H1 (cell line): ENCODE results near the gene NUP210L. TPM values are rescaled to one million over a fixed set of nuclear protein-coding genes. Genes with fewer than 3 reads are reported as not detected.

ENCODE experiments used
- CTCF ChIA-PET: fragments of 300-600 bp; sonication (Branson Sonifier 250); formaldehyde crosslinking; loops from one replicate; lab custom pipeline; 2021; ENCODE audit not compliant: partially characterized antibody; lab: Charles Lee
- POLR2A ChIA-PET: fragments of 300-600 bp; sonication (Branson Sonifier 250); formaldehyde crosslinking; loops from one replicate; lab custom pipeline; 2021; ENCODE audit warnings: inconsistent platforms; ENCODE audit not compliant: partially characterized antibody; lab: Charles Lee
- DNase-seq, 2 experiments: peaks; one replicate each; pipeline versions ENCODE4 v3.0.0 to v3.0.0-alpha.2; 2010 to 2022; ENCODE audit warnings: low spot score in 2 of 2, low read depth in 1 of 2, mixed read lengths in 1 of 2
- FAIRE-seq: peaks from 2 replicates; lab custom pipeline; 2011; peaks lifted over from hg19 to GRCh38; lab: Jason Lieb, UNC
- H2AFZ ChIP-seq: 2 replicates; pipeline ENCODE4 v1.8.1; 2012; ENCODE audit warnings: low read length, inconsistent platforms
- H2AK5ac ChIP-seq: 2 replicates; pipeline ENCODE4 v1.6.1; 2013; ENCODE audit warnings: low read depth, low read length
- H2BK120ac ChIP-seq: replicated peaks from 2 replicates; pipeline ENCODE3; 2013; ENCODE audit warnings: low read depth, low read length, inconsistent platforms
- H2BK12ac ChIP-seq: 2 replicates; pipeline ENCODE4 v1.6.1; 2013; ENCODE audit warnings: low read depth, low read length
- H2BK15ac ChIP-seq: 2 replicates; pipeline ENCODE4 v1.6.1; 2013; ENCODE audit warnings: low read length
- H2BK20ac ChIP-seq: 2 replicates; pipeline ENCODE4 v1.6.1; 2013; ENCODE audit warnings: low read length
- H2BK5ac ChIP-seq: 2 replicates; pipeline ENCODE4 v1.6.1; 2013; ENCODE audit warnings: low read depth, low read length
- H3K14ac ChIP-seq: 2 replicates; pipeline ENCODE4 v1.6.1; 2013; ENCODE audit warnings: inconsistent platforms; ENCODE audit not compliant: insufficient read length
- H3K18ac ChIP-seq: 2 replicates; pipeline ENCODE4 v1.6.1; 2013; ENCODE audit warnings: low read length; ENCODE audit errors: extremely low read depth
- H3K23ac ChIP-seq: 2 replicates; pipeline ENCODE4 v1.6.1; 2013; ENCODE audit warnings: inconsistent platforms; ENCODE audit not compliant: insufficient read length
- H3K23me2 ChIP-seq: 2 replicates; pipeline ENCODE4 v1.6.1; 2013; ENCODE audit warnings: low read depth, low read length
- H3K27ac ChIP-seq: 2 replicates; pipeline ENCODE4 v1.6.1; 2011; ENCODE audit warnings: low read depth, low read length, inconsistent platforms
- H3K27me3 ChIP-seq, 4 experiments: replicated peaks in 1 of 4; 1 replicate in 1 of 4; 2 replicates in 3 of 4; pipeline versions ENCODE4 v1.6.1 to v1.8.1; 2011 to 2013; ENCODE audit warnings: low read length in 3 of 4, mild to moderate bottlenecking in 3 of 4, inconsistent platforms in 2 of 4, mixed read lengths in 2 of 4, moderate library complexity in 1 of 4; ENCODE audit not compliant: control insufficient read depth in 3 of 4, insufficient read depth in 3 of 4; ENCODE audit errors: extremely low read depth in 1 of 4
- H3K36me3 ChIP-seq, 4 experiments: 2 replicates each; pipeline versions ENCODE4 v1.6.1 to v1.8.1; 2011 to 2013; ENCODE audit warnings: mild to moderate bottlenecking in 4 of 4, low read length in 3 of 4, moderate library complexity in 2 of 4, control low read depth in 1 of 4, inconsistent platforms in 1 of 4; ENCODE audit not compliant: insufficient read depth in 4 of 4, control insufficient read depth in 2 of 4
- H3K4ac ChIP-seq: replicated peaks from 2 replicates; pipeline ENCODE3; 2013; ENCODE audit warnings: low read length, low read depth, mixed read lengths, inconsistent platforms; ENCODE audit not compliant: insufficient read length
- H3K4me1 ChIP-seq, 4 experiments: replicated peaks in 1 of 4; 1 replicate in 1 of 4; 2 replicates in 3 of 4; pipeline versions ENCODE4 v1.6.1 to v1.8.1; 2011 to 2013; ENCODE audit warnings: low read length in 3 of 4, inconsistent platforms in 2 of 4, mixed read lengths in 1 of 4; ENCODE audit not compliant: insufficient read depth in 4 of 4, control insufficient read depth in 3 of 4
- H3K4me2 ChIP-seq, 2 experiments: 2 replicates each; pipeline versions ENCODE4 v1.6.1 to v1.8.1; 2011 to 2013; ENCODE audit warnings: low read depth in 2 of 2, low read length in 2 of 2, control low read depth in 1 of 2, inconsistent platforms in 1 of 2, mild to moderate bottlenecking in 1 of 2; ENCODE audit not compliant: insufficient read depth in 1 of 2
- H3K4me3 ChIP-seq, 4 experiments: fragments of 200-600, 300-600 bp in 1 of 4; sonication (generic), shearing (Covaris generic), sonication (Bioruptor Twin) in 1 of 4; 2 replicates each; pipeline versions ENCODE4 v1.5.1 to v1.8.1; 2011 to 2016; ENCODE audit warnings: low read length in 4 of 4, low read depth in 3 of 4, control low read depth in 2 of 4, inconsistent platforms in 2 of 4, mild to moderate bottlenecking in 2 of 4, mixed read lengths in 1 of 4, moderate library complexity in 1 of 4; ENCODE audit not compliant: insufficient read depth in 2 of 4; ENCODE audit errors: extremely low read depth in 1 of 4
- H3K56ac ChIP-seq: replicated peaks from 2 replicates; pipeline ENCODE3; 2013; ENCODE audit warnings: low read depth, mild to moderate bottlenecking, mixed read lengths, low read length, inconsistent platforms; ENCODE audit not compliant: insufficient read length
- H3K79me1 ChIP-seq: 2 replicates; pipeline ENCODE4 v1.6.1; 2013; ENCODE audit warnings: low read depth, low read length, control low read depth
- H3K79me2 ChIP-seq, 2 experiments: 2 replicates each; pipeline versions ENCODE4 v1.6.1 to v1.8.1; 2012 to 2013; ENCODE audit warnings: low read length in 2 of 2, mild to moderate bottlenecking in 2 of 2, inconsistent platforms in 1 of 2; ENCODE audit not compliant: insufficient read depth in 2 of 2, control insufficient read depth in 1 of 2
- H3K9ac ChIP-seq, 4 experiments: replicated peaks in 1 of 4; 1 replicate in 1 of 4; 2 replicates in 3 of 4; pipeline versions ENCODE4 v1.6.1 to v1.8.1; 2011 to 2013; ENCODE audit warnings: low read depth in 3 of 4, low read length in 3 of 4, control low read depth in 2 of 4, mild to moderate bottlenecking in 2 of 4, moderate library complexity in 2 of 4, inconsistent platforms in 1 of 4; ENCODE audit errors: extremely low read depth in 1 of 4
- H3K9me3 ChIP-seq, 2 experiments: 2 replicates each; pipeline versions ENCODE4 v1.6.1 to v1.8.1; 2012 to 2013; ENCODE audit warnings: mild to moderate bottlenecking in 2 of 2, moderate library complexity in 2 of 2, control low read depth in 1 of 2, inconsistent platforms in 1 of 2, low read depth in 1 of 2, low read length in 1 of 2, mixed read lengths in 1 of 2; ENCODE audit not compliant: insufficient read depth in 2 of 2
- H4K20me1 ChIP-seq, 2 experiments: replicated peaks in 1 of 2; 2 replicates each; pipeline versions ENCODE3 to v1.8.1; 2011 to 2013; ENCODE audit warnings: inconsistent platforms in 2 of 2, low read length in 2 of 2, mild to moderate bottlenecking in 1 of 2; ENCODE audit not compliant: insufficient read depth in 2 of 2, control insufficient read depth in 1 of 2
- H4K5ac ChIP-seq: 2 replicates; pipeline ENCODE4 v1.6.1; 2013; ENCODE audit warnings: low read length, low read depth, mixed read lengths, inconsistent platforms; ENCODE audit not compliant: insufficient read length
- H4K8ac ChIP-seq: 2 replicates; pipeline ENCODE4 v1.8.0; 2013; ENCODE audit warnings: mild to moderate bottlenecking, moderate library complexity, low read length, inconsistent platforms; ENCODE audit not compliant: insufficient read depth; ENCODE audit errors: extremely low read depth
- H4K91ac ChIP-seq: replicated peaks from 2 replicates; pipeline ENCODE3; 2013; ENCODE audit warnings: low read length, mixed read lengths, inconsistent platforms; ENCODE audit not compliant: insufficient read length
- CBX5 ChIP-seq: fragments of 300-800, 300-1000 bp; sonication (generic); IDR thresholded peaks from 2 replicates; pipeline ENCODE4 v1.7.1; 2016; ENCODE audit warnings: antibody characterized with exemption, low read length, low read depth
- CHD1 ChIP-seq: IDR thresholded peaks from 2 replicates; pipeline ENCODE4 v1.6.1; 2012; ENCODE audit warnings: low read depth, low read length, improper control_type of control experiment
- CHD2 ChIP-seq: IDR thresholded peaks from 2 replicates; pipeline ENCODE4 v1.6.1; 2012; ENCODE audit warnings: low read length, improper control_type of control experiment
- CREB1 ChIP-seq: IDR thresholded peaks from 2 replicates; pipeline ENCODE4 v1.6.1; 2012; ENCODE audit warnings: inconsistent platforms
- CTBP2 ChIP-seq: IDR thresholded peaks from 2 replicates; pipeline ENCODE4 v1.7.0; 2011; ENCODE audit warnings: borderline replicate concordance, mild to moderate bottlenecking, moderate library complexity, mixed read lengths, low read length; ENCODE audit not compliant: insufficient read depth, insufficient read length
- GABPA ChIP-seq: IDR thresholded peaks from 2 replicates; pipeline ENCODE4 v1.6.1; 2011; ENCODE audit warnings: mild to moderate bottlenecking, low read length, moderate library complexity, borderline replicate concordance; ENCODE audit not compliant: insufficient read depth
- HDAC2 ChIP-seq, 2 experiments: fragments of 300-600 bp in 1 of 2; sonication (generic) in 1 of 2; IDR thresholded peaks; 2 replicates each; pipeline ENCODE4 v1.6.1; 2011 to 2012; ENCODE audit warnings: low read depth in 2 of 2, low read length in 2 of 2, mild to moderate bottlenecking in 2 of 2, moderate library complexity in 2 of 2, borderline replicate concordance in 1 of 2, inconsistent platforms in 1 of 2
- JUND ChIP-seq: IDR thresholded peaks from 2 replicates; pipeline ENCODE4 v1.6.1; 2011; ENCODE audit warnings: mild to moderate bottlenecking, improper control_type of control experiment, low read length
- KDM4A ChIP-seq: IDR thresholded peaks from one replicate; pipeline ENCODE4 v1.7.1; 2012; ENCODE audit warnings: low read depth, mild to moderate bottlenecking, moderate library complexity, low read length, inconsistent platforms; ENCODE audit not compliant: severe bottlenecking
- POLR2A ChIP-seq, 2 experiments: IDR thresholded peaks; 1 replicate in 1 of 2; 2 replicates in 1 of 2; pipeline ENCODE4 v1.6.1; 2011; ENCODE audit warnings: low read depth in 2 of 2, low read length in 2 of 2, mild to moderate bottlenecking in 2 of 2; ENCODE audit errors: control extremely low read depth in 1 of 2
- SAP30 ChIP-seq: fragments of 300-600 bp; sonication (generic); IDR thresholded peaks from 2 replicates; pipeline ENCODE4 v1.7.1; 2012; ENCODE audit warnings: low read length, moderate library complexity, mild to moderate bottlenecking, inconsistent platforms; ENCODE audit not compliant: insufficient read depth, insufficient replicate concordance
- TBP ChIP-seq: IDR thresholded peaks from 2 replicates; pipeline ENCODE4 v1.6.1; 2011; ENCODE audit warnings: low read depth, low read length, improper control_type of control experiment
- TCF12 ChIP-seq: IDR thresholded peaks from 2 replicates; pipeline ENCODE4 v1.6.1; 2011; ENCODE audit warnings: low read depth, mild to moderate bottlenecking, low read length
- YY1 ChIP-seq: IDR thresholded peaks from 2 replicates; pipeline ENCODE4 v1.6.1; 2011; ENCODE audit warnings: low read depth, mild to moderate bottlenecking, low read length
- WGBS, 2 experiments: shearing (Covaris generic) in 1 of 2; methylation state at CpG; one replicate each; pipeline versions ENCODE4 v1.1.6 to v1.1.7; 2013 to 2015; ENCODE audit warnings: low lambda C conversion rate in 2 of 2, mixed read lengths in 2 of 2, inconsistent platforms in 1 of 2, low coverage in 1 of 2, missing lambda C conversion rate in 1 of 2; ENCODE audit not compliant: insufficient replicate concordance in 2 of 2, insufficient coverage in 1 of 2, insufficient read length in 1 of 2; ENCODE audit errors: extremely low coverage in 1 of 2, missing lambda C conversion rate in 1 of 2; 5-methylcytosine and 5-hydroxymethylcytosine counted together
- polyA plus RNA-seq, 7 experiments: library from polyadenylated mRNA; depleted of rRNA in 3 of 7; stranded (reverse) in 5 of 7; unstranded in 2 of 7; fragments of >200 nt in 5 of 7; fragments of 200-250 nt in 2 of 7; gene quantifications; 1 replicate in 5 of 7; 2 replicates in 1 of 7; 4 replicates in 1 of 7; pipeline versions ENCODE4 v1.2.1 to v1.2.3, GENCODE V29; 2011 to 2013; ENCODE audit warnings: missing spikeins in 2 of 7, mixed read lengths in 2 of 7
- total RNA-seq: library from RNA; stranded (reverse); fragmentation: NEBNext Ultra II Directional; extraction: Animal tissue kit (Norgen Biotek cat#: 25700); gene quantifications from 2 replicates; pipeline ENCODE4 v1.2.1, GENCODE V29; 2021

NUP210L gene
- total and polyA plus RNA-seq, 2 of the 8 experiments (the other 6 are each of a cell fraction or from before 2014, with no cell fraction given) = not detected

DNA sequence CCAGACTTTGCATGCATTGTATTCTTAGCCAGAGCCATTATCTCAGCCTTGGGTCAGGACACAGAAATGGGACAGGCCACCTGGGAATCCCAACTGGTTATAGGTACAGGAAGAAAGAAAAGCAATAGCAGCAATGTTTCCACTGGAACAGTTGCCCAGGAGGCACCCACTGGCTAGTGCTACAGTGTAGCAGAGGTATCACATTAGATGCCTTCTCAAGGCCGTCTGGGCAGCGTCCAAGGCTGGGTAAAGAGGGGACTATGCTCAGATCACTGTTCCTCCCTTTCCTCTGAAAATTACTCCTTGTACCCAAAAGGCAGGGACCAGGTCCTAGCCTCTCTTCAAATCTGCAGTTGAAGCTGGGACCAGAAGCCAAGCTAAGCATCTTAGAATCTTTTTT lies 184.5 kb downstream of the NUP210L start:
- H3K4me3 ChIP-seq = no peak overlapping the region
- FAIRE-seq = no peak
- H3K27ac ChIP-seq = no peak overlapping the region
- peaks cover 10% of the 10 kb centered on the region; the same call in 1 of the 2 replicates for H3K23me2 ChIP-seq
- no peaks in the 10 kb centered on the region; the same call in 1 of the 2 replicates for H3K79me1 ChIP-seq
- no peaks in the 10 kb centered on the region for H4K20me1 ChIP-seq
- H3K14ac ChIP-seq = no peak overlapping the region
- CTCF ChIA-PET = interaction anchor here (0.5 to 1.7 kb wide), 2 partner anchors 24 to 420 kb away, joined by 4 to 5 read pairs; partner anchors contain the start of gene DENND4B
- H3K79me2 ChIP-seq = peaks cover 0 to 18% of the 10 kb centered on the region in 2 experiments; a peak in 2 of 4 replicates
- no peaks in the 10 kb centered on the region for H3K9me3 ChIP-seq
- no peak overlapping the region for H2BK20ac ChIP-seq
- H2BK120ac ChIP-seq = no peak overlapping the region
- WGBS, 2 experiments = 90% methylated on average over 2 of the region's 2 CpGs; no CpG with 5 or more reads in 1 of the 2 experiments
- H2BK5ac ChIP-seq = no peak overlapping the region
- no peak overlapping the region for H4K5ac ChIP-seq
- POLR2A ChIA-PET = interaction anchor here (1.4 to 15.7 kb wide), 6 partner anchors 4 to 178 kb away, joined by 3 to 454 read pairs (median 190); partner anchors contain the start of genes CREB3L4, CRTC2, GATAD2B and JTB
- no peak overlapping the region for H3K9ac ChIP-seq
- peaks cover 8 to 27% (median 13%) of the 10 kb centered on the region in 4 experiments; a peak in 7 of 8 replicates for H3K36me3 ChIP-seq
- H2BK15ac ChIP-seq = no peak overlapping the region
- H4K8ac ChIP-seq = no peak overlapping the region
- no peak overlapping the region for H3K4ac ChIP-seq
- no peak overlapping the region for H2AFZ ChIP-seq
- no peak overlapping the region for H3K4me2 ChIP-seq
- H2AK5ac ChIP-seq = no peak overlapping the region
- H3K4me1 ChIP-seq = peaks cover 0 to 12% (median 5%) of the 10 kb centered on the region in 4 experiments; a peak in 5 of 7 replicates
- no peak overlapping the region for H4K91ac ChIP-seq
- H2BK12ac ChIP-seq = no peak overlapping the region
- no peak overlapping the region for H3K18ac ChIP-seq
- H3K56ac ChIP-seq = no peak overlapping the region
- DNase-seq = no peak
- no peak overlapping the region for H3K23ac ChIP-seq
- no peaks in the 10 kb centered on the region for H3K27me3 ChIP-seq
- TF ChIP-seq SAP30 (no peak), YY1 (no peak), CHD2 (no peak), GABPA (no peak), CTBP2 (no peak), JUND (no peak), KDM4A (no peak), TCF12 (no peak), POLR2A (IDR thresholded peaks at IDR 0.05; ENCODE audit: control extremely low read depth in 1 of 2, low read depth in 2 of 2, low read length in 2 of 2) (no peak), CBX5 (no peak), CREB1 (no peak), HDAC2 (IDR thresholded peaks at IDR 0.05; ENCODE audit: borderline replicate concordance in 1 of 2, low read depth in 2 of 2, low read length in 2 of 2) (no peak), TBP (no peak), CHD1 (no peak)
